HG03039 (cell line): ENCODE results near the gene MAD1L1.

Experiments
- ATAC-seq: cut with Tn5 transposase; IDR thresholded peaks from one replicate; pipeline ENCODE4 v1.9.1; 2021; ENCODE audit warnings: mild to moderate bottlenecking, moderate library complexity; ENCODE audit not compliant: unreplicated experiment

Gene MAD1L1

GRCh38 chr7:1948887-1949680, 283.7 kb downstream of the MAD1L1 start:
- ATAC-seq = no peak

- ATAC-seq = no peak
Measured at GRCh38 chr7:1948301-1948796, 284.4 kb downstream of the MAD1L1 start.

GRCh38 chr7:1947586-1948217, 285.0 kb downstream of the MAD1L1 start:
- no peak for ATAC-seq

GRCh38 chr7:1946773-1947450, 285.8 kb downstream of the MAD1L1 start:
- no peak for ATAC-seq

GRCh38 chr7:1946025-1946772, 286.5 kb downstream of the MAD1L1 start:
- no peak for ATAC-seq

GRCh38 chr7:1945558-1945957, 287.2 kb downstream of the MAD1L1 start:
- no peak for ATAC-seq

GRCh38 chr7:1944619-1945210, 288.0 kb downstream of the MAD1L1 start:
- ATAC-seq = no peak

- ATAC-seq = no peak
Measured at GRCh38 chr7:1943933-1944618, 288.7 kb downstream of the MAD1L1 start.

GRCh38 chr7:1943326-1943725, 289.4 kb downstream of the MAD1L1 start:
- no peak for ATAC-seq

GRCh38 chr7:1942941-1943289, 289.8 kb downstream of the MAD1L1 start:
- no peak for ATAC-seq

GRCh38 chr7:1942243-1942940, 290.4 kb downstream of the MAD1L1 start:
- ATAC-seq = no peak

- no peak for ATAC-seq
Measured at GRCh38 chr7:1941464-1942242, 291.1 kb downstream of the MAD1L1 start.

- ATAC-seq = peak; percentile 6
Measured at GRCh38 chr7:1940863-1941262, 291.9 kb downstream of the MAD1L1 start.

GRCh38 chr7:1940402-1940786, 292.4 kb downstream of the MAD1L1 start:
- ATAC-seq = peak; percentile 81

GRCh38 chr7:1939434-1940401, 293.0 kb downstream of the MAD1L1 start:
- peak; percentile 19 for ATAC-seq

- no peak for ATAC-seq
Measured at GRCh38 chr7:1938788-1939433, 293.8 kb downstream of the MAD1L1 start.

- ATAC-seq = no peak
Measured at GRCh38 chr7:1937252-1937605, 295.5 kb downstream of the MAD1L1 start.
